ENCODE results near the gene SLC12A3.

The SLC12A3 gene

GRCh38 chr16:56864960-56865359 lies at the start of gene SLC12A3:
SLC12A3 (plus strand) TSS chr16:56865207; CDS start chr16:56865236, 29 bp downstream.
- no peak within 1 kb of the TSS for H3K4me3 ChIP-seq (ENCODE audit: low read length in 2 of 2)
- no peak within 1 kb of the TSS for H3K27ac ChIP-seq (ENCODE audit: low read depth in 2 of 2, low read length in 2 of 2)
- no peaks in the 10 kb centered on the region for H3K27me3 ChIP-seq (ENCODE audit: control insufficient read depth in 2 of 2, insufficient read depth in 2 of 2, low read length in 2 of 2)
- peaks cover 3 to 8% of the 10 kb centered on the region in 2 donors for H3K4me1 ChIP-seq (ENCODE audit: control insufficient read depth in 2 of 2, insufficient read depth in 2 of 2, low read length in 2 of 2)
- no peaks in the 10 kb centered on the region for H3K9me3 ChIP-seq (ENCODE audit: control insufficient read depth in 2 of 2, low read length in 2 of 2)
- H3K36me3 ChIP-seq (ENCODE audit: control insufficient read depth in 2 of 2, insufficient read depth in 2 of 2, low read length in 2 of 2) = no peaks in the 10 kb centered on the region
- H3K9ac ChIP-seq (ENCODE audit: low read depth in 1 of 2, low read length in 2 of 2) = no peak within 1 kb of the TSS

GRCh38 chr16:56815721-56816120 lies 49.3 kb upstream of the SLC12A3 start:
- Histone ChIP-seq H3K9me3 (ENCODE audit: control insufficient read depth in 2 of 2, low read length in 2 of 2) (no peaks in the 10 kb centered on the region), H3K4me3 (ENCODE audit: low read length in 2 of 2) (no peak overlapping the region), H3K36me3 (ENCODE audit: control insufficient read depth in 2 of 2, insufficient read depth in 2 of 2, low read length in 2 of 2) (peaks cover 2 to 13% of the 10 kb centered on the region in 2 donors), H3K9ac (ENCODE audit: low read depth in 1 of 2, low read length in 2 of 2) (no peak overlapping the region), H3K27ac (ENCODE audit: low read depth in 2 of 2, low read length in 2 of 2) (no peak overlapping the region), H3K4me1 (ENCODE audit: control insufficient read depth in 2 of 2, insufficient read depth in 2 of 2, low read length in 2 of 2) (no peaks in the 10 kb centered on the region), H3K27me3 (ENCODE audit: control insufficient read depth in 2 of 2, insufficient read depth in 2 of 2, low read length in 2 of 2) (no peaks in the 10 kb centered on the region)

- H3K9me3 ChIP-seq (ENCODE audit: control insufficient read depth in 2 of 2, low read length in 2 of 2) = no peaks in the 10 kb centered on the region
- H3K27me3 ChIP-seq (ENCODE audit: control insufficient read depth in 2 of 2, insufficient read depth in 2 of 2, low read length in 2 of 2) = no peaks in the 10 kb centered on the region
- H3K36me3 ChIP-seq (ENCODE audit: control insufficient read depth in 2 of 2, insufficient read depth in 2 of 2, low read length in 2 of 2) = peaks cover 2 to 18% of the 10 kb centered on the region in 2 donors
- H3K4me1 ChIP-seq (ENCODE audit: control insufficient read depth in 2 of 2, insufficient read depth in 2 of 2, low read length in 2 of 2) = no peaks in the 10 kb centered on the region
- H3K4me3 ChIP-seq (ENCODE audit: low read length in 2 of 2) = no peak overlapping the region
- H3K27ac ChIP-seq (ENCODE audit: low read depth in 2 of 2, low read length in 2 of 2) = no peak overlapping the region
- no peak overlapping the region for H3K9ac ChIP-seq (ENCODE audit: low read depth in 1 of 2, low read length in 2 of 2)
Measured at GRCh38 chr16:56817056-56817455, 48.0 kb upstream of the SLC12A3 start.

GRCh38 chr16:56817938-56818337 lies 47.1 kb upstream of the SLC12A3 start:
- H3K27me3 ChIP-seq (ENCODE audit: control insufficient read depth in 2 of 2, insufficient read depth in 2 of 2, low read length in 2 of 2) = no peaks in the 10 kb centered on the region
- H3K36me3 ChIP-seq (ENCODE audit: control insufficient read depth in 2 of 2, insufficient read depth in 2 of 2, low read length in 2 of 2) = peaks cover 2 to 20% of the 10 kb centered on the region in 2 donors
- H3K4me3 ChIP-seq (ENCODE audit: low read length in 2 of 2) = no peak overlapping the region
- H3K4me1 ChIP-seq (ENCODE audit: control insufficient read depth in 2 of 2, insufficient read depth in 2 of 2, low read length in 2 of 2) = no peaks in the 10 kb centered on the region
- H3K9ac ChIP-seq (ENCODE audit: low read depth in 1 of 2, low read length in 2 of 2) = no peak overlapping the region
- no peaks in the 10 kb centered on the region for H3K9me3 ChIP-seq (ENCODE audit: control insufficient read depth in 2 of 2, low read length in 2 of 2)
- no peak overlapping the region for H3K27ac ChIP-seq (ENCODE audit: low read depth in 2 of 2, low read length in 2 of 2)

GRCh38 chr16:56823081-56823733 lies 41.8 kb upstream of the SLC12A3 start:
- H3K9me3 ChIP-seq (ENCODE audit: control insufficient read depth in 2 of 2, low read length in 2 of 2) = no peaks in the 10 kb centered on the region
- H3K4me1 ChIP-seq (ENCODE audit: control insufficient read depth in 2 of 2, insufficient read depth in 2 of 2, low read length in 2 of 2) = peaks cover 4 to 5% of the 10 kb centered on the region in 2 donors
- H3K27me3 ChIP-seq (ENCODE audit: control insufficient read depth in 2 of 2, insufficient read depth in 2 of 2, low read length in 2 of 2) = no peaks in the 10 kb centered on the region
- H3K36me3 ChIP-seq (ENCODE audit: control insufficient read depth in 2 of 2, insufficient read depth in 2 of 2, low read length in 2 of 2) = peaks cover 2 to 24% of the 10 kb centered on the region in 2 donors
- no peak overlapping the region for H3K27ac ChIP-seq (ENCODE audit: low read depth in 2 of 2, low read length in 2 of 2)
- no peak overlapping the region for H3K4me3 ChIP-seq (ENCODE audit: low read length in 2 of 2)
- no peak overlapping the region for H3K9ac ChIP-seq (ENCODE audit: low read depth in 1 of 2, low read length in 2 of 2)

- no peaks in the 10 kb centered on the region for H3K9me3 ChIP-seq (ENCODE audit: control insufficient read depth in 2 of 2, low read length in 2 of 2)
- H3K4me3 ChIP-seq (ENCODE audit: low read length in 2 of 2) = no peak overlapping the region
- peak overlapping the region; percentile 14 to 25 for H3K27ac ChIP-seq (ENCODE audit: low read depth in 2 of 2, low read length in 2 of 2)
- no peak overlapping the region for H3K9ac ChIP-seq (ENCODE audit: low read depth in 1 of 2, low read length in 2 of 2)
- peaks cover 4 to 5% of the 10 kb centered on the region in 2 donors for H3K4me1 ChIP-seq (ENCODE audit: control insufficient read depth in 2 of 2, insufficient read depth in 2 of 2, low read length in 2 of 2)
- H3K27me3 ChIP-seq (ENCODE audit: control insufficient read depth in 2 of 2, insufficient read depth in 2 of 2, low read length in 2 of 2) = no peaks in the 10 kb centered on the region
- peaks cover 2 to 25% of the 10 kb centered on the region in 2 donors for H3K36me3 ChIP-seq (ENCODE audit: control insufficient read depth in 2 of 2, insufficient read depth in 2 of 2, low read length in 2 of 2)
Measured at GRCh38 chr16:56824331-56824730, 40.7 kb upstream of the SLC12A3 start.

GRCh38 chr16:56824804-56825203 lies 40.2 kb upstream of the SLC12A3 start:
- peaks cover 4 to 5% of the 10 kb centered on the region in 2 donors for H3K4me1 ChIP-seq (ENCODE audit: control insufficient read depth in 2 of 2, insufficient read depth in 2 of 2, low read length in 2 of 2)
- H3K9me3 ChIP-seq (ENCODE audit: control insufficient read depth in 2 of 2, low read length in 2 of 2) = no peaks in the 10 kb centered on the region
- peaks cover 2 to 24% of the 10 kb centered on the region in 2 donors for H3K36me3 ChIP-seq (ENCODE audit: control insufficient read depth in 2 of 2, insufficient read depth in 2 of 2, low read length in 2 of 2)
- H3K27ac ChIP-seq (ENCODE audit: low read depth in 2 of 2, low read length in 2 of 2) = no peak overlapping the region
- H3K27me3 ChIP-seq (ENCODE audit: control insufficient read depth in 2 of 2, insufficient read depth in 2 of 2, low read length in 2 of 2) = no peaks in the 10 kb centered on the region
- no peak overlapping the region for H3K9ac ChIP-seq (ENCODE audit: low read depth in 1 of 2, low read length in 2 of 2)
- H3K4me3 ChIP-seq (ENCODE audit: low read length in 2 of 2) = no peak overlapping the region

GRCh38 chr16:56825826-56826225 lies 39.2 kb upstream of the SLC12A3 start:
- no peak overlapping the region for H3K27ac ChIP-seq (ENCODE audit: low read depth in 2 of 2, low read length in 2 of 2)
- peaks cover 5 to 20% of the 10 kb centered on the region in 2 donors for H3K36me3 ChIP-seq (ENCODE audit: control insufficient read depth in 2 of 2, insufficient read depth in 2 of 2, low read length in 2 of 2)
- no peak overlapping the region for H3K9ac ChIP-seq (ENCODE audit: low read depth in 1 of 2, low read length in 2 of 2)
- peaks cover 4 to 5% of the 10 kb centered on the region in 2 donors for H3K4me1 ChIP-seq (ENCODE audit: control insufficient read depth in 2 of 2, insufficient read depth in 2 of 2, low read length in 2 of 2)
- no peaks in the 10 kb centered on the region for H3K9me3 ChIP-seq (ENCODE audit: control insufficient read depth in 2 of 2, low read length in 2 of 2)
- no peaks in the 10 kb centered on the region for H3K27me3 ChIP-seq (ENCODE audit: control insufficient read depth in 2 of 2, insufficient read depth in 2 of 2, low read length in 2 of 2)
- no peak overlapping the region for H3K4me3 ChIP-seq (ENCODE audit: low read length in 2 of 2)

- peaks cover 21 to 35% of the 10 kb centered on the region in 2 donors for H3K36me3 ChIP-seq (ENCODE audit: control insufficient read depth in 2 of 2, insufficient read depth in 2 of 2, low read length in 2 of 2)
- no peak overlapping the region for H3K4me3 ChIP-seq (ENCODE audit: low read length in 2 of 2)
- no peaks in the 10 kb centered on the region for H3K9me3 ChIP-seq (ENCODE audit: control insufficient read depth in 2 of 2, low read length in 2 of 2)
- H3K27ac ChIP-seq (ENCODE audit: low read depth in 2 of 2, low read length in 2 of 2) = no peak overlapping the region
- H3K27me3 ChIP-seq (ENCODE audit: control insufficient read depth in 2 of 2, insufficient read depth in 2 of 2, low read length in 2 of 2) = no peaks in the 10 kb centered on the region
- no peak overlapping the region for H3K9ac ChIP-seq (ENCODE audit: low read depth in 1 of 2, low read length in 2 of 2)
- H3K4me1 ChIP-seq (ENCODE audit: control insufficient read depth in 2 of 2, insufficient read depth in 2 of 2, low read length in 2 of 2) = peaks cover 0 to 4% of the 10 kb centered on the region in 2 donors
Measured at GRCh38 chr16:56828647-56829046, 36.4 kb upstream of the SLC12A3 start.

- no peaks in the 10 kb centered on the region for H3K4me1 ChIP-seq (ENCODE audit: control insufficient read depth in 2 of 2, insufficient read depth in 2 of 2, low read length in 2 of 2)
- no peak overlapping the region for H3K9ac ChIP-seq (ENCODE audit: low read depth in 1 of 2, low read length in 2 of 2)
- no peaks in the 10 kb centered on the region for H3K27me3 ChIP-seq (ENCODE audit: control insufficient read depth in 2 of 2, insufficient read depth in 2 of 2, low read length in 2 of 2)
- H3K9me3 ChIP-seq (ENCODE audit: control insufficient read depth in 2 of 2, low read length in 2 of 2) = no peaks in the 10 kb centered on the region
- peaks cover 37 to 50% of the 10 kb centered on the region in 2 donors for H3K36me3 ChIP-seq (ENCODE audit: control insufficient read depth in 2 of 2, insufficient read depth in 2 of 2, low read length in 2 of 2)
- H3K27ac ChIP-seq (ENCODE audit: low read depth in 2 of 2, low read length in 2 of 2) = no peak overlapping the region
- H3K4me3 ChIP-seq (ENCODE audit: low read length in 2 of 2) = no peak overlapping the region
Measured at GRCh38 chr16:56830669-56831068, 34.3 kb upstream of the SLC12A3 start.
